Testis (tissue), 2 donors: ENCODE data around the gene GABRR3.

Source experiments
- CTCF ChIP-seq, 3 experiments: fragments of 450-650 bp in 2 of 3; fragments of 200-600 bp in 1 of 3; sonication (generic) in 1 of 3; IDR thresholded peaks; one replicate each; pipeline ENCODE4 v1.5.1; 2016 to 2019; ENCODE audit warnings: antibody characterized with exemption in 3 of 3, mild to moderate bottlenecking in 2 of 3, moderate library complexity in 1 of 3
- POLR2A ChIP-seq: fragments of 450-650 bp; IDR thresholded peaks from one replicate; pipeline ENCODE4 v1.6.1; 2017; ENCODE audit warnings: antibody characterized with exemption, mild to moderate bottlenecking, moderate library complexity

GRCh38 chr3:97971679-97972567 lies 63.2 kb downstream of the GABRR3 start, which contains the start of gene RIOX2:
- TF ChIP-seq POLR2A (no peak), CTCF (IDR thresholded peaks at IDR 0.05) (no peak)
